ENCODE data around the gene ALDOB.
A peak's percentile ranks its signal among the peaks of the same experiment; 100 is the strongest.

The ALDOB gene

GRCh38 chr9:101428909-101429308, 6.7 kb downstream of the ALDOB start:
- no peak for DNase-seq (ENCODE audit: extremely low spot score)
- TF ChIP-seq CTCF (IDR thresholded peaks at IDR 0.05; ENCODE audit: control extremely low read depth, extremely low read depth, low read depth, missing control alignments): no peak
- ChIA-PET CTCF (no interaction called here), POLR2A (no interaction called here)

- no peak for TF ChIP-seq CTCF (IDR thresholded peaks at IDR 0.05; ENCODE audit: control extremely low read depth, extremely low read depth, low read depth, missing control alignments)
- DNase-seq (ENCODE audit: extremely low spot score): peak; percentile 18
- POLR2A ChIA-PET: no interaction called here
- CTCF ChIA-PET: interaction anchor here (0.6 to 1.6 kb wide), 3 partner anchors 31 to 102 kb away, joined by 3 to 6 read pairs (median 3); no protein-coding TSS in a partner anchor
Observed at GRCh38 chr9:101427957-101428655, 7.5 kb downstream of the ALDOB start.

- CTCF ChIA-PET: interaction anchor here (1.2 to 2.5 kb wide), 4 partner anchors 10 to 102 kb away, joined by 3 to 14 read pairs (median 6); no protein-coding TSS in a partner anchor
- POLR2A ChIA-PET: no interaction called here
- no peak for DNase-seq (ENCODE audit: extremely low spot score)
- no peak for TF ChIP-seq CTCF (IDR thresholded peaks at IDR 0.05; ENCODE audit: control extremely low read depth, extremely low read depth, low read depth, missing control alignments)
Observed at GRCh38 chr9:101427358-101427757, 8.2 kb downstream of the ALDOB start.

- no peak for DNase-seq (ENCODE audit: extremely low spot score)
- CTCF ChIA-PET: interaction anchor here (0.9 to 1.2 kb wide), 2 partner anchors 19 to 20 kb away, joined by 3 to 4 read pairs; no protein-coding TSS in a partner anchor
- POLR2A ChIA-PET: no interaction called here
- no peak for TF ChIP-seq CTCF (IDR thresholded peaks at IDR 0.05; ENCODE audit: control extremely low read depth, extremely low read depth, low read depth, missing control alignments)
Observed at GRCh38 chr9:101421653-101422065, 13.9 kb downstream of the ALDOB start.

GRCh38 chr9:101419863-101420262, 15.7 kb downstream of the ALDOB start:
- POLR2A ChIA-PET: no interaction called here
- CTCF ChIA-PET: interaction anchor here (1.2 kb wide), 1 partner anchor 110 kb away, joined by 3 read pairs; no protein-coding TSS in a partner anchor
- DNase-seq (ENCODE audit: extremely low spot score): no peak
- TF ChIP-seq CTCF (IDR thresholded peaks at IDR 0.05; ENCODE audit: control extremely low read depth, extremely low read depth, low read depth, missing control alignments): no peak

GRCh38 chr9:101418518-101419430, 16.8 kb downstream of the ALDOB start:
- ChIA-PET CTCF (interaction anchor here (0.9 to 1.2 kb wide), 3 partner anchors 40 to 111 kb away, joined by 3 to 5 read pairs (median 3); no protein-coding TSS in a partner anchor), POLR2A (no interaction called here)
- no peak for TF ChIP-seq CTCF (IDR thresholded peaks at IDR 0.05; ENCODE audit: control extremely low read depth, extremely low read depth, low read depth, missing control alignments)
- DNase-seq (ENCODE audit: extremely low spot score): no peak

Measured in GM10248 (cell line).